GM06990 (cell line): ENCODE measurements around the gene TAGLN3.

Experiments used
- DNase-seq: peaks from one replicate; pipeline ENCODE4 v3.0.0-alpha.2; 2011; ENCODE audit not compliant: insufficient read length; ENCODE audit errors: extremely low read depth
- H3K27me3 ChIP-seq: replicated peaks from 2 replicates; pipeline ENCODE4 v1.6.0; 2011; ENCODE audit warnings: low read length; ENCODE audit not compliant: control insufficient read depth, insufficient read depth
- H3K36me3 ChIP-seq: 2 replicates; pipeline ENCODE4 v1.5.1; 2011; ENCODE audit warnings: low read length; ENCODE audit not compliant: control insufficient read depth, insufficient read depth
- H3K4me3 ChIP-seq: replicated peaks from 2 replicates; pipeline ENCODE4 v1.5.1; 2011; ENCODE audit warnings: low read depth, mild to moderate bottlenecking, control low read depth, low read length
- TF ChIP-seq, protein P1 (sequence below): IDR thresholded peaks from 2 replicates; pipeline ENCODE4 v1.5.1; 2011; ENCODE audit warnings: low read length, control low read depth, mild to moderate bottlenecking, inconsistent platforms; ENCODE audit not compliant: insufficient read depth, poor library complexity, severe bottlenecking

The TAGLN3 gene

GRCh38 chr3:111998636-111999483 is at the start of gene TAGLN3:
Gene TAGLN3 (plus strand): TSS chr3:111998922. CDS start chr3:111999423, 501 bp downstream.
- no peak for DNase-seq
- H3K4me3 ChIP-seq = peak within 1 kb of the TSS; percentile 59
- TF ChIP-seq, protein P1, sequence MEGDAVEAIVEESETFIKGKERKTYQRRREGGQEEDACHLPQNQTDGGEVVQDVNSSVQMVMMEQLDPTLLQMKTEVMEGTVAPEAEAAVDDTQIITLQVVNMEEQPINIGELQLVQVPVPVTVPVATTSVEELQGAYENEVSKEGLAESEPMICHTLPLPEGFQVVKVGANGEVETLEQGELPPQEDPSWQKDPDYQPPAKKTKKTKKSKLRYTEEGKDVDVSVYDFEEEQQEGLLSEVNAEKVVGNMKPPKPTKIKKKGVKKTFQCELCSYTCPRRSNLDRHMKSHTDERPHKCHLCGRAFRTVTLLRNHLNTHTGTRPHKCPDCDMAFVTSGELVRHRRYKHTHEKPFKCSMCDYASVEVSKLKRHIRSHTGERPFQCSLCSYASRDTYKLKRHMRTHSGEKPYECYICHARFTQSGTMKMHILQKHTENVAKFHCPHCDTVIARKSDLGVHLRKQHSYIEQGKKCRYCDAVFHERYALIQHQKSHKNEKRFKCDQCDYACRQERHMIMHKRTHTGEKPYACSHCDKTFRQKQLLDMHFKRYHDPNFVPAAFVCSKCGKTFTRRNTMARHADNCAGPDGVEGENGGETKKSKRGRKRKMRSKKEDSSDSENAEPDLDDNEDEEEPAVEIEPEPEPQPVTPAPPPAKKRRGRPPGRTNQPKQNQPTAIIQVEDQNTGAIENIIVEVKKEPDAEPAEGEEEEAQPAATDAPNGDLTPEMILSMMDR = no peak
- no peaks in the 10 kb centered on the region for H3K36me3 ChIP-seq
- H3K27me3 ChIP-seq = no peaks in the 10 kb centered on the region; the same call in 1 of the 2 replicates

- no peaks in the 10 kb centered on the region for H3K36me3 ChIP-seq
- TF ChIP-seq, protein P1 = no peak
Measured at GRCh38 chr3:111949712-111950111, 49.0 kb upstream of the TAGLN3 start.

DNA sequence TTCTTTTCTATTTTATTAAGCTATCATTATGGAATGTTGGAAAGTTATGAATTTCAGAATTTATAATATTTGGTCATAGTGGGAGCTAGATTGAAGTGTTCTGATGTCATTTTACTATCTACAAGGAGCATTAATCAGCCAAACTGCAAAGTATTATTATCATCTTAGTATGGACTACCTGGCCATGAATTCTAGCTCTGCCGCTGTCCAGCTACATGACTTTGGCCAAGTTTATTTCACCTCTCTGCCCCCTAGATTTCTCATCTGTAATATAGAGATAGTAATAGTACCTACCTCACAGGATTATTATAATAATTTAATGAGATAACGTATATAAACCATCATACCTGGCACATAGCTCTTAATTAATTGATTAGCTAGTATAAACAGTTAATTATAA is 47.7 kb upstream of the TAGLN3 start:
- no peak for DNase-seq
- Histone ChIP-seq H3K4me3 (no peak overlapping the region), H3K27me3 (no peaks in the 10 kb centered on the region), H3K36me3 (no peaks in the 10 kb centered on the region)
- TF ChIP-seq, protein P1 = no peak

More at GRCh38 chr3:111949712-111950111, 49.0 kb upstream of the TAGLN3 start:
- H3K4me3 ChIP-seq = no peak overlapping the region
- no peak for DNase-seq
- H3K27me3 ChIP-seq = no peaks in the 10 kb centered on the region

DNA sequence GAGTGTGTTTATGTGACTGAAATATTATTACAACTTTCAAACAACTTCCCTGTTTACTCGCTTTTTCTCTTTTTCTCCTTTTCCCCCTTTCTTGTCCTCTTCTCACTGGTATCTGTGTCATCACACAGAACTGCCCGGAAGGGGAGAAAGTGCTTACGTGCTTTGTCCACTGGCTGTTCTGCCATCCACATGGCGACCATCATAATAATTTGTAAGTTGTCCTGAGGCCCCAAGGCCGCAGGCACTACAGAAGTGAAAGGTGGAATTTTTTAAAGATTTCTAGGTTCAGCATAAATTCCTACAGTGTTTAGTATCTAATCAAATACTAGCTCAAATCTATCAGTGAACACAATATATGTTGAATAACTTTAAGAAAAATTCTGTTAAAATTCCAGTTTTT is 46.6 kb upstream of the TAGLN3 start:
- DNase-seq = no peak
- Histone ChIP-seq H3K27me3 (no peaks in the 10 kb centered on the region), H3K4me3 (no peak overlapping the region), H3K36me3 (no peaks in the 10 kb centered on the region)
- TF ChIP-seq, protein P1 = no peak

DNA sequence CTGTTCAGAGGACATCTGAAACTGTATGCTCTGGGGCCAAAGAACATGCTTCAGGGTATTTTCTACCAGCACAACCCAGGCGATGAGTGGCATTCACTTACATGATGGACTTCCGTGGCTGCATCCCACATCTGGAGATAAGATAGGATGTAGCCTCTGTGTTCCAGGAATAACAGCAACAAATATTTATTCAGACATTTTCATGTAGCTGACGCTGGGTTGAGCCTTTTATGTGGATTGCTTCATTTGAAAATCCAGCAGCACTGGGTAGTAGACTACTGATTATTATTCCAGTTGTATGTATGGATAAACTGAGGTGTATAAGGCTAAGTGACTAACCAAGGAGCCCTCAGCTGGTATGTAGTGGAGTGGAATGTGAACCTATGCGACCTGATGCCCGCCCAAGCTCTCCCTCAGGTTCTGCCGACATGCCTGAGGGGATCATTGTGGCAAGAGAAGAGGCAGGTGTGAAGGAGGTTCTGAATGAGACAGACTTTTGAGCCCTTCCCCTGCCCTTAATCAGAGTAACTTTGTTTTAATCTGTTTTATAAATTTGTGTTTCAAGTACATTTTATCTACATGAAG is 45.8 kb upstream of the TAGLN3 start:
- TF ChIP-seq, protein P1 = no peak
- Histone ChIP-seq H3K36me3 (no peaks in the 10 kb centered on the region), H3K4me3 (no peak overlapping the region), H3K27me3 (no peaks in the 10 kb centered on the region)
- DNase-seq = no peak
